Measurements from ENCODE around the gene VAT1L. TPM values are rescaled to one million over a fixed set of nuclear protein-coding genes. Genes with fewer than 3 reads are reported as not detected.

The VAT1L gene
- total and polyA plus RNA-seq, 8 donors = 0.32 to 10.7 (median 1.3) TPM

GRCh38 chr16:77882358-77882757 is 94.0 kb downstream of the VAT1L start:
- no peaks in the 10 kb centered on the region for H3K9me3 ChIP-seq
- DNase-seq (no peak), ATAC-seq (no peak), FAIRE-seq (no peak)
- WGBS, 2 donors = 78 to 87% methylated on average over 1 of the region's 1 CpG
- no peak overlapping the region for H3K27ac ChIP-seq
- no peaks in the 10 kb centered on the region for H3K4me1 ChIP-seq
- H3K27me3 ChIP-seq = no peaks in the 10 kb centered on the region
- H3K4me3 ChIP-seq = no peak overlapping the region
- intact Hi-C loops (cut with DNase I) = no loop called here
- no peaks in the 10 kb centered on the region for H3K36me3 ChIP-seq
- TF ChIP-seq, protein P1, sequence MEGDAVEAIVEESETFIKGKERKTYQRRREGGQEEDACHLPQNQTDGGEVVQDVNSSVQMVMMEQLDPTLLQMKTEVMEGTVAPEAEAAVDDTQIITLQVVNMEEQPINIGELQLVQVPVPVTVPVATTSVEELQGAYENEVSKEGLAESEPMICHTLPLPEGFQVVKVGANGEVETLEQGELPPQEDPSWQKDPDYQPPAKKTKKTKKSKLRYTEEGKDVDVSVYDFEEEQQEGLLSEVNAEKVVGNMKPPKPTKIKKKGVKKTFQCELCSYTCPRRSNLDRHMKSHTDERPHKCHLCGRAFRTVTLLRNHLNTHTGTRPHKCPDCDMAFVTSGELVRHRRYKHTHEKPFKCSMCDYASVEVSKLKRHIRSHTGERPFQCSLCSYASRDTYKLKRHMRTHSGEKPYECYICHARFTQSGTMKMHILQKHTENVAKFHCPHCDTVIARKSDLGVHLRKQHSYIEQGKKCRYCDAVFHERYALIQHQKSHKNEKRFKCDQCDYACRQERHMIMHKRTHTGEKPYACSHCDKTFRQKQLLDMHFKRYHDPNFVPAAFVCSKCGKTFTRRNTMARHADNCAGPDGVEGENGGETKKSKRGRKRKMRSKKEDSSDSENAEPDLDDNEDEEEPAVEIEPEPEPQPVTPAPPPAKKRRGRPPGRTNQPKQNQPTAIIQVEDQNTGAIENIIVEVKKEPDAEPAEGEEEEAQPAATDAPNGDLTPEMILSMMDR (IDR thresholded peaks at IDR 0.05) = no peak

- Histone ChIP-seq H3K27me3 (no peaks in the 10 kb centered on the region), H3K4me1 (no peaks in the 10 kb centered on the region), H3K36me3 (no peaks in the 10 kb centered on the region), H3K4me3 (no peak overlapping the region), H3K27ac (no peak overlapping the region), H3K9me3 (no peaks in the 10 kb centered on the region)
- ATAC-seq = no peak
- 59 to 62% methylated on average over 6 of the region's 6 CpGs for WGBS, 2 donors
- TF ChIP-seq, protein P1 (IDR thresholded peaks at IDR 0.05) = no peak
- intact Hi-C loops (cut with DNase I) = no loop called here
- DNase-seq = no peak
- no peak for FAIRE-seq
Observed at GRCh38 chr16:77885571-77886295, 97.4 kb downstream of the VAT1L start.

- Histone ChIP-seq H3K9me3 (no peaks in the 10 kb centered on the region), H3K27ac (no peak overlapping the region), H3K4me3 (no peak overlapping the region), H3K4me1 (no peaks in the 10 kb centered on the region), H3K36me3 (no peaks in the 10 kb centered on the region), H3K27me3 (no peaks in the 10 kb centered on the region)
- TF ChIP-seq, protein P1 (IDR thresholded peaks at IDR 0.05) = no peak
- intact Hi-C loops (cut with DNase I) = no loop called here
- no peak for ATAC-seq
- no peak for FAIRE-seq
- 9 to 21% methylated on average over 7 of the region's 7 CpGs for WGBS, 2 donors
- DNase-seq = no peak
Observed at GRCh38 chr16:77888871-77889270, 100.5 kb downstream of the VAT1L start.

DNA sequence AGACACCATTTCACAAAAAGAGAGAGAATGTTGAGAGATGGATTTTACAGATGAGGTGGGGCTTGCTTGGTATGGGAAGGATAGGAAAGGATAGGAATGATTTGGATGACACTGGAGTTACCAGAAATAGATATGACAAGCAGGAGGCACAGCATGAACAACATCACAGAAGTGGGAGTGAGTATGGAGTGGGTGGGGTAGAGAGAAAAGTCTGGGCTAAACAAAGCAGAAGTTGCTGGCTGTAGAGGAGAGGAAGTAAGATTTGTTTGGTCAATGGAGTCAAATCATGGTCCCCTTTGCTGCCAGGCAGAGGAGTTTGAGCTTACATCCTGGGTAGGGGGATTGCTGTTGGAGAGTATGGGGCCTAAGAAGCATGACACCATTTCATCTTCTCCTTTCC is 101.7 kb downstream of the VAT1L start:
- Histone ChIP-seq H3K4me3 (no peak overlapping the region), H3K27ac (no peak overlapping the region), H3K4me1 (no peaks in the 10 kb centered on the region), H3K9me3 (no peaks in the 10 kb centered on the region), H3K36me3 (no peaks in the 10 kb centered on the region), H3K27me3 (no peaks in the 10 kb centered on the region)
- no peak for DNase-seq
- intact Hi-C loops (cut with DNase I) = no loop called here
- no peak for FAIRE-seq
- no peak for ATAC-seq
- TF ChIP-seq, protein P1 (IDR thresholded peaks at IDR 0.05) = no peak

GRCh38 chr16:77894162-77894561 is 105.8 kb downstream of the VAT1L start:
- TF ChIP-seq, protein P1 (IDR thresholded peaks at IDR 0.05) = no peak
- no peaks in the 10 kb centered on the region for H3K4me1 ChIP-seq
- no peaks in the 10 kb centered on the region for H3K36me3 ChIP-seq
- no peaks in the 10 kb centered on the region for H3K27me3 ChIP-seq
- FAIRE-seq (no peak), ATAC-seq (no peak), DNase-seq (no peak)
- intact Hi-C loops (cut with DNase I) = no loop called here
- 60% methylated on average over 6 of the region's 6 CpGs for WGBS, 2 donors
- no peak overlapping the region for H3K27ac ChIP-seq
- no peaks in the 10 kb centered on the region for H3K9me3 ChIP-seq
- no peak overlapping the region for H3K4me3 ChIP-seq

Measured in pancreas (tissue), 10 donors.